GM12864 (cell line): ENCODE measurements around the gene RFFL.
A peak's percentile ranks its signal among the peaks of the same experiment; 100 is the strongest.
"Not testable (repeated sequence)": the region's sequence is repeated elsewhere in the genome, so short reads cannot be mapped to it uniquely, and the experiment has no call there.

Experiments used
- DNase-seq: peaks from one replicate; pipeline ENCODE4 v3.0.0-alpha.2; 2011; ENCODE audit warnings: low read depth
- H3K4me3 ChIP-seq: 2 replicates; pipeline ENCODE4 v1.5.1; 2011; ENCODE audit warnings: mild to moderate bottlenecking, low read depth, low read length, control low read depth
- TF ChIP-seq, protein P1 (sequence below): IDR thresholded peaks from 2 replicates; pipeline ENCODE4 v1.5.1; 2011; ENCODE audit warnings: low read depth, mild to moderate bottlenecking, moderate library complexity, low read length, control low read depth, inconsistent platforms; ENCODE audit errors: missing control alignments

RFFL gene

DNA sequence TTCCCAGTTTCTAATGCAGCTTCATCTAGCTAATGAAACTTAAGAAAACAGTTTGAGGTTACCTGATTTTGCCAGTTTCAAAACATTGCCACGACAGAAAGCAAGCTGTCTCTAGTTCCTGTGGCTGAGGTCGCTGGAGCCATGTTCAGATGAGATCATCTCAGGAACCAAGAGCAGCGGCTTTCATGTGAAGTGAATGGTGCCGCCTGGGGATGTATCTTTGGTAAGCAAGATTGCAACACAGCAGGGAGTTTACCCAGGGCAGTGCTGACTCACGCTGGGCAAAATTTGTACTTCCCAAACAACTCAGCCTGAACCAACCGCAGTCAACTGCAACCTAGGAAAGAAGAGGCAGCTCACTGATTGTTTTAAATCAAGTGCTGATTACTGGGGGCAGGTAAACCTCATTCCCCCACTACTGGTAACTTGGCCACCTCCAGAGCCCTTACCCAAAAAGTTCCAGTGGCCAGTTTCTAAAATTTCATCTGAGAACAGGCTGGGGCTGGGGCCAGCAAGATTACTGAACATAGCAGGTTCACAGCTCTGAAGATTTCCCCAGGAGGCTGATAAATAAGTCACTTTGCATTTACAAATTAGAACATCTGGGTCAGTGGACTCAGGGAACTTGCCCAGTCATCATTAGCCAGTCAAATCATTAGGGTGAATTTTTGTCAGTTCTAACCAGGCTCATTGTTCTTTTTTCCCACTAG lies at the start of gene RFFL:
RFFL (minus strand) TSS at position 194 of the 710 bp plus-strand sequence. CDS start 37,154 bp downstream, outside the sequence.
- H3K4me3 ChIP-seq = no peak within 1 kb of the TSS; the same call in 1 of the 2 replicates
- peak; percentile 96 for DNase-seq
- TF ChIP-seq, protein P1, sequence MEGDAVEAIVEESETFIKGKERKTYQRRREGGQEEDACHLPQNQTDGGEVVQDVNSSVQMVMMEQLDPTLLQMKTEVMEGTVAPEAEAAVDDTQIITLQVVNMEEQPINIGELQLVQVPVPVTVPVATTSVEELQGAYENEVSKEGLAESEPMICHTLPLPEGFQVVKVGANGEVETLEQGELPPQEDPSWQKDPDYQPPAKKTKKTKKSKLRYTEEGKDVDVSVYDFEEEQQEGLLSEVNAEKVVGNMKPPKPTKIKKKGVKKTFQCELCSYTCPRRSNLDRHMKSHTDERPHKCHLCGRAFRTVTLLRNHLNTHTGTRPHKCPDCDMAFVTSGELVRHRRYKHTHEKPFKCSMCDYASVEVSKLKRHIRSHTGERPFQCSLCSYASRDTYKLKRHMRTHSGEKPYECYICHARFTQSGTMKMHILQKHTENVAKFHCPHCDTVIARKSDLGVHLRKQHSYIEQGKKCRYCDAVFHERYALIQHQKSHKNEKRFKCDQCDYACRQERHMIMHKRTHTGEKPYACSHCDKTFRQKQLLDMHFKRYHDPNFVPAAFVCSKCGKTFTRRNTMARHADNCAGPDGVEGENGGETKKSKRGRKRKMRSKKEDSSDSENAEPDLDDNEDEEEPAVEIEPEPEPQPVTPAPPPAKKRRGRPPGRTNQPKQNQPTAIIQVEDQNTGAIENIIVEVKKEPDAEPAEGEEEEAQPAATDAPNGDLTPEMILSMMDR = peak; percentile 5

GRCh38 chr17:35110791-35111190 lies 47.3 kb upstream of the RFFL start:
- not testable (repeated sequence) for DNase-seq, H3K4me3 ChIP-seq

DNA sequence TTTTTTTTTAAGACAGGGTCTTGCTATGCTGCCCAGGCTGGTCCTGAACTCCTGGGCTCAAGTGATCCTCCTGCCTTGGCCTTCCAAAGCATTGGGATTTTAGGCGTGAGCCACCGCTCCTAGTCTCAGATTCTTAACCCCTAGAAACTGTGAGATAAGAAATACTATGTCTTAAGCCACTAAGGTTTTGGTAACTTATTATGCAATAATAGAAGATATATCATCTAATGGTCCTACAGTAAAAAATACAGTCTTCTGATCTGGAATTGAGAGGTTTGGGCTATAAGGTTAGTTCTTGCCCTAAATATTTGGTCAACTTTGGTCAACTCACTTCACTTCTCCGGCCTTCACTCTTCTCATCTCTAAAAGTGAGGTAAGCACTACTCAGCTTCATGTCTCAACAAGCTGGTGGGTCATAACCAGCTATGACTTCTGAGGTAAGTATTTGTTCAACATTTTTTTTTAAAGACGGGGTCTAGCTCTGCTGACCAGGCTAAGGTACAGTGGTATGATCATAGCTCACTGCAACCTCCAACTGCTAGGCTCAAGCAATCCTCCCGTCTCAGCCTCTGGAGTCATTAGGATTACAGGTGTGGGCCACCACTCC lies 41.4 kb upstream of the RFFL start:
- TF ChIP-seq, protein P1 = no peak
- DNase-seq = no peak
- H3K4me3 ChIP-seq = no peak overlapping the region

GRCh38 chr17:35103271-35103670 lies 39.8 kb upstream of the RFFL start:
- no peak overlapping the region for H3K4me3 ChIP-seq
- no peak for DNase-seq
- TF ChIP-seq, protein P1 = no peak

DNA sequence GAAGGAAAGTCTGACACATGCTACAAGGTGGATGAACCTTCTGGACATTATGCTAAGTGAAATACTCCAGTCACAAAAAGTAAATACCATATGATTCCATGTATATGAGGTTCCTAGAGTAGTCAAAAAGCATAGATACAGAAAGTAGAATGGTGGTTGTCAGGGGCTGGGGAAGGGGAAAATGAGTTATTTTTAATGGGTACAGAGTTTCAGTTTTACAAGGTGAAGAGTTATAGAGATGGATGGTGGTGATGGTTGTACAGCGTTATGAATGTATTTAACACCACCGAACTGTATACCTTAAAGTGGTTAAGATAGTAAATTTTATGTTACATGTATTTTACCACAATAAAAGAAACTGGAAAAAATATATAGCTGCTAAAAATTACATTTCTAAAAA lies 38.2 kb upstream of the RFFL start:
- H3K4me3 ChIP-seq = no peak overlapping the region
- TF ChIP-seq, protein P1 = no peak
- DNase-seq = no peak

- TF ChIP-seq, protein P1 = no peak
- no peak overlapping the region for H3K4me3 ChIP-seq
- DNase-seq = no peak
Observed at GRCh38 chr17:35101036-35101435, 37.5 kb upstream of the RFFL start.

DNA sequence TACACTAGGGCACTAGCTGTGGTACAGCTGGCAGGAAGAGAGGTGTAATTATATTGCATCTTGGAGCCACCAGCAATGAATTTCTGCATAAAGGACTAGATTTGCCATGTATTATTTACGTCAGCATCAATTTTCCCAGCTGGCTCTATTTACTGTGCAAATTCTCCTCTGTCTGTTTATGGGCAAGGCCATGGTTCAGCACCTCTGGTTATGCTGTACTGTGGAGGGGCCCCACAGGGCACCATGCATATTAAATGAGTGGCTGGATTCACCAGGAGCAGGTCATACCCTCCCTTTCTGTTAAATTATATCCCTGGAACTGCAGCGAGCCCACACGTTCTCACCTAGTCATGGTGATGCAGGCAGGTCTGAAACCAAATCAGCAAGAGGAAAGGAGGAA lies 36.4 kb upstream of the RFFL start:
- no peak overlapping the region for H3K4me3 ChIP-seq
- TF ChIP-seq, protein P1 = no peak
- DNase-seq = no peak
